GM18909 (cell line): Measurements from ENCODE around the gene ATG9B.

ENCODE experiments used
- ATAC-seq: cut with Tn5 transposase; IDR thresholded peaks from one replicate; pipeline ENCODE4 v1.9.1; 2021; ENCODE audit warnings: mild to moderate bottlenecking; ENCODE audit not compliant: unreplicated experiment, poor library complexity

The ATG9B gene

GRCh38 chr7:150988230-150989226, 35.8 kb downstream of the ATG9B start:
- ATAC-seq = no peak

DNA sequence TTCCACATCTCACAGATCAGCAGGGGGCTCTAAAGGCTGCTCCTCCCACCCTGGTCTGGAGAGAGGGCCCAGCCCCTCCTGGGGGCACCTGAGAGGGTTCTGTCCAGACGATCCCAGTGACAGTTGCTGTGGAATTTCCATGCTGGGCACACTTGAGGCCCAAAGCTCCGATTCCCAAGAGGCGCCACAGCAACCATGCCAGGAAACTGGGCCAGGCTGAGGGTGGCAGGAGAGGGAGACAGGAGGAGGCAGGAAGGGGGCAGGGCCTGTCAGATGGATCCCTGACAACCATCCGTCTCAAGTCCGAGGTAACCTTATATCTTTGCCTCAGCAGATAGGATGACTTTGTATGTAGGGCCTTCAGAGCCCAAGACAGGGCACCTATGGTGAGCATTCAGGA, 37.7 kb downstream of the ATG9B start:
- no peak for ATAC-seq

DNA sequence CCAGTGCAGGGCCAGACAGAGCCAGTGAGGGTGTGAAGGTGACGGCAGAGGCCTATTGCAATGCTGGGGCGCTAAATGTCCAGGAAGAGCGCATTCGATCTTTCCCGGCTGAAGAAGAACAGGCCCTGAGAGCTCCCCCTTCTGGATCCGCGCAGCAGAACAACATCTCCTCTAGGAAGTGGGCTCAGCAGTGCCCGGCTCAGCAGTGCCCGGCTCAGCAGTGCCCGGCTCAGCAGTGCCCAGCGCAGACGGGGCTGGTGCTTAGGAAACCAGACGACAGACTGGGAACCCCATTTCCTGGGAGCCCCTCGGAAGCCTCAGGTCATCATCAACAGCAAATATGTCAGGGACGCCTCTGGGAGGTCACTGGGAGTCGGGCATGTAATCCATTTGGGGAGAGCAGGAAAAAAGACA, 38.2 kb downstream of the ATG9B start:
- no peak for ATAC-seq

DNA sequence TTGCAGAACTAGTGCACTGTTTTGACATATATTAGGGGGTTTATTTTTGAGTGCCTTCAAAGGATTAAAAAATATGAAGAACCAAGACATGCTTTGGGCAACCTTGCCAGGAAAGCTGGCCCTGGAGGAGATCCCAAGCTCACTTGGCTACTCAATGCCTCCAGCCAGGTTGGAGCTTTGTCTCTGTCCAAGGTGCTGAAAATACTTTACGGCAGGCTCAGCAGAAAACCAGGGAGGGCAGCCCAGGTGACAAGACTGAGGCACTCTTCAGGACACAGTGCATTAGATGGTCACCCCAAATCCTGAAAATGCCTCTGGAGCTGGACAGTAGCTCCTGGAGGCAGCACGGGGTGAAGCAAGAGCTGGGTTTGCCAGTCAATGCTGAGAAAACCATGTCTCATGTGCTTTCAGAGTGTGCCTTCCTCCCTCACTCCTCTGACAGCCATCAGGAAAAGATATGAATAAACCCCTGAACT, 40.4 kb downstream of the ATG9B start:
- ATAC-seq = no peak

DNA sequence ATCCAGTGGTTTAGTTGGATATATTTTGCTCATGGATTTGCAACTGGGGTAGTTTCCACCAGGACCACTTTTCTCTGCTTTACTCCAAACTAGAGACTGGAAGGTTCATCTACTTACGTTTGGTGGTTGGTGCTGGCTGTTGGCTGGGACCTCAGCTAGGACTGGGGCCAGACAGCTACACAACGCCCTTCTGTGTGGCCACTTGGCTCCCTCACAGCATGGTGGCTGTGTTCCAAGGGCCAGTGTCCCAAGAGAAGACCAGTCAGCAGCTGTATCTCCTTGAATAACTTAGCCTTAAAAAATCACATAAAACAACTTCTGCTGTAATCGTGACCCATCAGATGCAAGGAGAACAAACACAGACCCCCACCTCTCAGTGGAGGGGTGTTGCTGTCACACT, 41.9 kb downstream of the ATG9B start:
- no peak for ATAC-seq

- no peak for ATAC-seq
Measured at GRCh38 chr7:150981644-150982043, 42.6 kb downstream of the ATG9B start.

- no peak for ATAC-seq
Measured at GRCh38 chr7:150980663-150981062, 43.6 kb downstream of the ATG9B start.

DNA sequence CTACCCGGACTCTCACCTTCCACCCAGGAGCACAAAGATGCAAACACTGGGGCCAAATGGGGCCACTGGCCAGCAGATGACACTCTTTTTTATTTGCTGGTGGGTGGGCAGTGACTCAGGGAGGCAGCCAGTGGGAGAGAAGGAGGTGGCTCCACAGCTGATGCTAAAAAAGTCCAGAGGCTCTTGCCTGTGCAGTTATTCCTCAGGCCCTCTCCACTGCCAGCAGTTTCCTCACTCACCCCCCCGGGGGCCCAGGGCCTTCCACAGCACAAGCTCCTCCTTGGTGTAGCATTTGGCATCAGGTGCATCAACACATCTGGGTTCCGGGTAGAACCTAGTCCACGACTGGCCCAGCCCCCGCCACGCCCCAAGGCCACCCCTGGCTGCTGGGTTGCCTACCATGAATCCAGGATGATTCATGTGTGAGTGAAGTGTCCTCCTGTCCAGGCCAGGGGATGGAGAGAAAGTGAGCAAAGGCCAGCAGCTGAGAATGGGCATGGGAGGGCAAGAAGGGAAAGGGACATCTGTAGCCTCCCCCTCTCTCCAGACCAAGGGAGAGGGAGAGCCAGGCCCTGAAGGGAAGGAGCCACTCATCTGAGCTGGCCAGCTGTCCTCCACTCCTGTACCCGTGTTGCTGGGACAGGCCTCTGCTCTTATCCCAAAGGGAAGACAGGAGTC, 44.4 kb downstream of the ATG9B start:
- no peak for ATAC-seq

DNA sequence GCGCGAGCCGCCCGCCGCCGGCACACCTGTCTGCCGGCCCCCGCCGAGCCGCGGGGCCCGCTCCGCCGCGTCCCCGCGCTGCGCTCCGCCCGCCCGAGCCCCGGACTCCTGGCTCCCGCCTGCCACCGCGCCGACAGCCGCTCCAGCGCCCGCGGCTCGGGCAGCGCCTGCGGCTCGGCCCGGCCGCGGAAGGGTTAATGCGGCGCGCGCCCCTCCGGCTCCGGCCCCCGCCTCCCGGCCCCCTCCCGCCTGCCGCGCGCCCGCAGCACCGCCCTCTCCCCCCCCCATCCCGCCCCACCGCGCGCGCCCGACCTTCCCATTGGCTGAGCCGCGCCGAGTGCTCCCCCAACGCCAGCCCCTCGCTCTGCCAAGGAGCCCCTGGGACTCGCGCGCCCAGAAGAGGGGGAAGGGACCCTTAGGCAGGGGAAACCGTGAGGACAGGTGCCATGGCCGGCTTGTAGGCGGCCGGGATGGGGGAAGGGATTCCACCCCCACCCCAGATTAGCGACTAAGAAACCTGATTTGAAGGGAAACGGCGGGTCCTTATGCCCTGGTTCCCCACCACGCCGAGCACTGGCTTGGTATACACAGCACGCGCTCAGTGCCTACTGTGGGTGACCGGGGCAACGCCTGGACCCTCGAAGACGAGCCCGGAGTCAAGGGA, 46.0 kb downstream of the ATG9B start, which contains the start of gene KCNH2:
Gene KCNH2, minus strand, starts transcription at position 196 of the 664 bp plus-strand sequence. CDS start 408 bp downstream, outside the sequence.
- ATAC-seq = no peak

DNA sequence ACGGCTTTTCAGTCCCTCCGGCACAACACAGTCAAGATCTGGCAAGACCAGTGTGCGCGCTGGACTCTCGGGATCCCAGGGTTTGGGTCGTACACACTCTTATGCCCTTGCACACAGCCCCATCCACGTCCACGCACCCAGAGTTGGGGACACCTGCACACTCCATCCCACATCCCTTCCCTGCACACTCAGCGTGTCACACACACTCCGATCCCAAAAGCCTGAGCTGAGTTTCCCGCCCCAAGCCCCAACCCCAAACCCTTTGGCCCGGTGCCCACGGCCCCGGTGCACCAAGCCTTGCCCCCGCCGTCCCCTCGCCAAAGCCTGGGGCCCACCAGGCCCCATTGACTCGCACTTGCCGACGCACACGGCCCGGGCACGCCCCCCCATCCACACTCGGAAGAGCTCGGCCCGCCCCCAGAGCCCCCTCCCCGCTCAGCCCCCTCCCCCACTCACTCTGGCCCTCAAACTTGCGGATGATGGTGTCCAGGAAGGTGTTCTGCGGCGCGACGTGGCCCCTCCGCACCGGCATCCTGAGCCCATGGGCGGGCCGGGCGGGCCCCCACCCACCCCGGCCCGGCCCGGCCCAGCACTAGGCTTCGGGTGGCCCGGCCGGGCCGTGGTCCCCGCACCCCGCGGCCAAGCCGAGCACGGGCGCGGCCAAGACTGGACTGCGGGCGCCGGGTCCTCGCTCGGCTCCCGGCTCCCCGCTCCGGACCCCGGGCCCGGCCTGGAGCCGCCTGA, 46.7 kb downstream of the ATG9B start:
- ATAC-seq = no peak

DNA sequence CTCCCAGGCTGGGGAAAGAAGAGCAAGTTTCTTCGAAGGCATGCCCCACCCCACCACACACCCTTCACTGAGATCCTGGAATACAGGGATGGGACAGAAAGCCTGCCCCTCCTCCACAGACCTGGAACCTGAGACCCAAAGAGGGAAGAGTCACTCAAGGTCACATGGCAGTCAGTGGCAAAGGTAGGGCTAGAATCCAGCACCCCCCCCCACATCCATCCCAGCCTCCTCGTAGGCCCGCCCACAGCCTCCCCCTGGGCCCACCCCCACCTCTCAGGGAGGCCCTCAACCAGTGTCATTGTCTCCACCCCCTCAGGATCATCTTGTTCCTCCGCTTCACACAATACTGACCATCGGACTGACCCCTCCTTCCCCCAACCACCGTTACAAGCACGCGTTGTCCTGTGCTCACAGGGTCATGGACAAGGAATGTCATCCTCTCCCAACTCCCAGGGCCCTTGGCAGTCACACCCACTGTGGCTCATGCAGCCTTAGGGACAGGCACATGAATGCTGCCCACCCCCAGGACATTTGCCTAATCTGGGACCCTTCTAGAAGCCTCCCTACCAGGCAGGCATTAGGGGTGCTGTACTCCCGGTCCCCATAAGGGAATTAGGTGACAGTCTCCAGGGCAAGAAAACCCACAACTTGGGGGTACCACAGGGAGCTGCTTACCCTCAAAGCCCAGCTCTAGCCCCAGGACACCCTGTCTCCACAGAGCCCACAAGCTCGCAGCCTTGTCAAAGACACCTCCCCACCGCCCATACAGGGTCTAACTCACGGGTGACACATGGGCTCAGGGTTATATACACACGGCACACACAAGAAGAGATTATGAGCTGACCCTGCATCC, 47.5 kb downstream of the ATG9B start:
- ATAC-seq = no peak

GRCh38 chr7:150975536-150976319, 48.6 kb downstream of the ATG9B start:
- ATAC-seq = no peak

DNA sequence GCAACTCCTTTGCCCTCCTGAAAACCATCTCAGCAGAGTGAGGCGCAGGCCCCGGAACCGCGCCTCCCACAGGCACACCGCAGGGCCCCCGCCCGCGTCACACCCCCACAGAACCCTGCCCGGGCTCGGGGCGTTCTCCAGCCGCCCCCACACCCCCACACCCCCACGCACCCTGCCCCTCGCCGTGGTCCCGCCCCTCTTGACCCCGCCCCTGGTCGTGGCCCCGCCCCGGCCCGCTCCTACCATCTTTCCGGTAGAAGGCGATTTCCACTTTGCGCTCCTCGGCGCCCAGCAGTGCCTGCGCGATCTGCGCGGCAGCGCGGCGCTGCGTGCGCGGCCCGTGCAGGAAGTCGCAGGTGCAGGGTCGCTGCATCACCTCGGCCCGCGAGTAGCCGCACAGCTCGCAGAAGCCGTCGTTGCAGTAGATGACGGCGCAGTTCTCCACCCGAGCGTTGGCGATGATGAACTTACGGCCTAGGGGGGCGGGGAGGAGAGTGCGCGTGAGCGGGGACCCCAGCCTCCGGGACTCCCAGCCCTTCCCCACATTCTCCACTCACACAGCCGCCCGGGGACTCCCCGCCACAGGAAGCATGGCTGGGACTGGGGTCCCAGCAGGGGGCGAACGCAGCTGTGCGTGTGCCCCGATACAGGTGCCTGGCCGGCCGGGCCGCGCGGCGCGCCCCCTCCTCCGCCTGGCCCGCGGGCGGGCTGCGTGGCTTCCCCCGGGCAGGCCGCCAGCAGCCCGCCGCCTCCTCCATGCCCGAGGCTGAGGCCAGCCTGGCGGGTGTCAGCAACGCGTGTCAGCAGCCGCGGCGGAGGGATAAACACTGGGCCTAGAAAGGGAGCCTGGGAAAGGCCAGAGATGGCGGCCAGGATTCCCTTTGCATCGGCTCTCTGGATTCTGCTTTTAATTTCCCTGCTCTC, 49.6 kb downstream of the ATG9B start:
- peak; percentile 59 for ATAC-seq

DNA sequence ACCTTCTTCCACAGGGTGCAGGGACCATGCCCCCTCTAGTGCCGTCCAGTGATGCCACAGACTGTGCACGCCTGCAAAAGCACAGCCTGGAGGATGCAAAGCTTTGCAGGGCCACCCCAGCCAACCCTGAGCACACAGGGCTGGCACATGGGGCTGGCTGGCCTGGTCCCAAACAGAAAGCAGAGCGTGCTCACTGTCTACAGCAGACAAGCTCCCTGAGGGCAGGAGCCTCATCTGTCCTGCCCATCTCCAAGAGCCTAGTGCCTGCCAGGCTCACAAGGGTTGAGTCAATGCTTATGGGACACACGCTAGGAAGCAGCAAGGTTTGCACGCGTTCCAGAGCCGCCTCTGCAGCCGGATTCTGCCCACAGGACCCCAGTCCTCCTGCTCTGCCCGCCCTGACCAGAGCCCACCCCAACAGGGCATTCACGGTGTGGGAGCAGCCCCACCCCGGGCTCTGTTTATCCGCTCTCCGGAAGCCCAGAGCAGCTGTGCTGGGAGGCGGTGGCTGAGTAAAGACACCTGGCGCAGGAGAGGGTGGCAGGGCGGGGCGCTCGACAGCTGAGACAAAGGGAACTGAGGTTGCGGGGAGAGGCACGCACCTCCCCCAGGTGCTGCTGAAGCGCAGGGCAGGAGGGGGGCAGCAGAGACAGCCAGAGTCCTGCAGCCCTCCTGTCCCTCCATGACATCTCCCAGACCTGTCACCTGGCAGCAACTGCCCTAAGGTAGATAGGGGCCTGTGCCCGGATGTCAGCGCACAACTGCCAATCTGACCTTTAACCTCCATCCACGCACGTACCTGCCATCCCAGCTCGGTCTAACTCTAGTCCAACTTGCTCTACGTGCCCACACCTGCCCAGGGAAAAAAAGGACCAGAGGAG, 50.5 kb downstream of the ATG9B start:
- ATAC-seq = peak; percentile 3

DNA sequence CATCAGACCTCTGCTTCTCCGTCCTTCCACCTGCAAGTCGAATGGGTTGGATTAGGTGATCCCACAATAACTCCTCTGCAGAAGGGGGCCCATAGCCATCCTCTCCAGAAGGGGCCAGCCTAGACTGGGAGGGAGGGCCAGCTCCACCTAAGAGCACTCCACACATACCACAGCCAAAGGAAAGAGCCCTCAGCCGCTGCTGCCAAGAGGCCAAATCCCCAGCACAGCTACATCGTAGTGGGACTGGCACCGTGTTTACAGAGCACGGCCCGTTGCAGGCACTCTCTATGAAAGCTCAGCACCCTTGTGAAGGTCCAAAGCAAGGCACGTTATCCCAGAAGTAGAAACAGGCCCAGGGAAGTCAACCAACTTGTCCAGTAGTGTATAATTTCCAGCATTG, 51.6 kb downstream of the ATG9B start:
- no peak for ATAC-seq

GRCh38 chr7:150972023-150972468, 52.2 kb downstream of the ATG9B start:
- ATAC-seq = no peak
